Measurements from ENCODE around the gene SSBP4.

DNA sequence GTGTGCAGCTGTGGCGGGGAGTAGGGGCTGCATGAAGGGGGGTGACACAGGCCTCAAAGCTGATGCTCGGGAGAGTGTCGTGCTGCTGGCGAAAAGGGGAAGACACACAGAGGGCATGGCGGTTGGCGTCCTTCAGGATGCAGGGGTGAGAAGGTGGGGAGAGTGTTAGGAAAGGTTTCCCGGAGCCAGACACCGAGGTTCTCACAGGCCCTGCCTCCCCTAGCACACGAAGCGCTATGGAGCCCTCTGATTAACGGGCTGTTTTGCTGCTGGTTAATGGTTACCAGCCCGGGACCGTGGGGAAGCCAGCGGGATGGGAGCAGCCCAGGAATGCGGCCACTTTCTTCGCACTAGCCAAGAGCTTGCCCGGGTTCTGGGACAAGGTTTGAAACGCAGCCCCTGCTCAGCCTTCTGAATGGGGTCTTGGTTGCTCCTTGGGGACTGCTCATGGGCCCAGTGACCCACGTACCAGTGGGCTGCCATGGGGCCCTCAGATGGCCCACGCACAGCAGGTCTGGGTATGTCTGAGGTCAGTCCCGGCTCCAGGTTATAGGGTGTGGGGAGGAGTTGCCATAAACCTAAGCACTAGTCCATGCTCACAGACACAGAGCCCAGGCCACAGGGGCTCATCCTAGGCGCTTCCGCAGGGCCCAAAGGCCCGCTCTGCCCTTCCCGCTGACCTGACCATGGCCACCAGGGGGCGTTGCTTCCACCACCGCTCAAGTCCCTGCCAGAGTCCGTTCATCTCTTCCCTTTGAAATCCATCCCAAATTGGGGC is 50.1 kb downstream of the SSBP4 start:
- TF ChIP-seq, protein P1, sequence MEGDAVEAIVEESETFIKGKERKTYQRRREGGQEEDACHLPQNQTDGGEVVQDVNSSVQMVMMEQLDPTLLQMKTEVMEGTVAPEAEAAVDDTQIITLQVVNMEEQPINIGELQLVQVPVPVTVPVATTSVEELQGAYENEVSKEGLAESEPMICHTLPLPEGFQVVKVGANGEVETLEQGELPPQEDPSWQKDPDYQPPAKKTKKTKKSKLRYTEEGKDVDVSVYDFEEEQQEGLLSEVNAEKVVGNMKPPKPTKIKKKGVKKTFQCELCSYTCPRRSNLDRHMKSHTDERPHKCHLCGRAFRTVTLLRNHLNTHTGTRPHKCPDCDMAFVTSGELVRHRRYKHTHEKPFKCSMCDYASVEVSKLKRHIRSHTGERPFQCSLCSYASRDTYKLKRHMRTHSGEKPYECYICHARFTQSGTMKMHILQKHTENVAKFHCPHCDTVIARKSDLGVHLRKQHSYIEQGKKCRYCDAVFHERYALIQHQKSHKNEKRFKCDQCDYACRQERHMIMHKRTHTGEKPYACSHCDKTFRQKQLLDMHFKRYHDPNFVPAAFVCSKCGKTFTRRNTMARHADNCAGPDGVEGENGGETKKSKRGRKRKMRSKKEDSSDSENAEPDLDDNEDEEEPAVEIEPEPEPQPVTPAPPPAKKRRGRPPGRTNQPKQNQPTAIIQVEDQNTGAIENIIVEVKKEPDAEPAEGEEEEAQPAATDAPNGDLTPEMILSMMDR (IDR thresholded peaks at IDR 0.05; ENCODE audit: poor library complexity), result peak; percentile 73
- TF ChIP-seq EZH2phosphoT487 (IDR thresholded peaks at IDR 0.05; ENCODE audit: low read depth, severe bottlenecking, unreplicated experiment), result no peak
- no peak for TF ChIP-seq EZH2 (IDR thresholded peaks at IDR 0.05; ENCODE audit: borderline replicate concordance)

All from hepatocyte (in vitro differentiated cells).